ENCODE measurements around the gene MARCKSL1.

DNA sequence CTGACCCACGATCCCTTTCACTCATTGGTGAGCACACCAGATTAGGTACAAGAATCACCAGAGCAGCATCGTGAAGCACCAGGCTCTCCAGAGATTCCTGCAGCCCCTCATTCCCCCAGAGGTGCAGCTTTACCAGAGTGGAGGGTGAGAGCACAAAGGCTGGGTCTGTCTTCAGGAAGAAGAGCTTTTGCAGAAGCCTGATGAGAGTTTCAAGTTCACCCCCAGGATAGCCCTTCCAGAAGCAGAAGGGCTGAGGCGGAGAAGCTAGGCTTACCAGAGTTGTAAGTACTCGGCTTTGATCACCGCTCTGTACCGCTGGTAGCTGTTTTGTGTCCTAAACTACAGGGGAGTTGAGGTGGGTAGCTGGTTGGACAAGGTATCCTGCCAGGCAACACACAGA lies 29.4 kb upstream of the MARCKSL1 start:
- TF ChIP-seq, protein P1, sequence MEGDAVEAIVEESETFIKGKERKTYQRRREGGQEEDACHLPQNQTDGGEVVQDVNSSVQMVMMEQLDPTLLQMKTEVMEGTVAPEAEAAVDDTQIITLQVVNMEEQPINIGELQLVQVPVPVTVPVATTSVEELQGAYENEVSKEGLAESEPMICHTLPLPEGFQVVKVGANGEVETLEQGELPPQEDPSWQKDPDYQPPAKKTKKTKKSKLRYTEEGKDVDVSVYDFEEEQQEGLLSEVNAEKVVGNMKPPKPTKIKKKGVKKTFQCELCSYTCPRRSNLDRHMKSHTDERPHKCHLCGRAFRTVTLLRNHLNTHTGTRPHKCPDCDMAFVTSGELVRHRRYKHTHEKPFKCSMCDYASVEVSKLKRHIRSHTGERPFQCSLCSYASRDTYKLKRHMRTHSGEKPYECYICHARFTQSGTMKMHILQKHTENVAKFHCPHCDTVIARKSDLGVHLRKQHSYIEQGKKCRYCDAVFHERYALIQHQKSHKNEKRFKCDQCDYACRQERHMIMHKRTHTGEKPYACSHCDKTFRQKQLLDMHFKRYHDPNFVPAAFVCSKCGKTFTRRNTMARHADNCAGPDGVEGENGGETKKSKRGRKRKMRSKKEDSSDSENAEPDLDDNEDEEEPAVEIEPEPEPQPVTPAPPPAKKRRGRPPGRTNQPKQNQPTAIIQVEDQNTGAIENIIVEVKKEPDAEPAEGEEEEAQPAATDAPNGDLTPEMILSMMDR (IDR thresholded peaks at IDR 0.05; ENCODE audit: low read depth, low read length, missing input control): no peak
- TF ChIP-seq GABPA (IDR thresholded peaks at IDR 0.05 in 1 of 2, conservative IDR thresholded peaks at IDR 0.05 in 1 of 2): no peak

Measured in liver (tissue), 3 donors.